ENCODE measurements around the gene CHST5. TPM values are rescaled to one million over a fixed set of nuclear protein-coding genes. Genes with fewer than 3 reads are reported as not detected.

CHST5 gene
- total RNA-seq, 1 experiment from 2014 or later, result 0.54 TPM

DNA sequence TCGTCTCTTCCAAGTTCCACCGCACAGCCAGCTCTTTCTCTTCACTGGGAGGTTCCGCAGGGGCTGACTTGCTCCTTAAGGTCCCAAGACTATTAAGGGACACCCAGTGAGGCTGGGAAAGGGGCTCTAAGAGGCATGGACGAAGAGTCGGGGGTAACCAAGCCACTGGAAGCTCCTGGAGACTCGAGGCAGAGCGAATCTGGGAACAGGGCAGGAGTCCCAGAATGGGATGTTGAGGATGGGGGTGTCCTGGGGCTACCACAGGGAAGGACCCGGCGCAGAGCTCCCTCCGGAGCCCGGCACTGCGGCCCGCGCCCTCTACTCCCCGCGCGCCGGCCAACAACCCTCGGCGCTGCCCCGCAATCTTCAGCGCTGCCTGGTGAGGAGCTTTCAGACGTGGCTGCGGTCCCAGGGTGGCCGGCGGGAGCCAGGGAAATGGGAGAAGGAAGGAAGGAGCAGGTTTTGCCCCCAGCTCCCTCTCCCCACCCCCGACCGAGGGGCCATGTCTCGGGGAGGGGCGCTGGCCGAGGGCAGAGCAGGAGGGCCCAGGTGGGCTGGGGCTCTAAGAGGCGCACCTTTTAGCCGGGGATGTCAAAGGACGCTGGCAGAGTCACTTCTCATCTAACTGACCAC is 581 bp downstream of the CHST5 start:
- Histone ChIP-seq H3K27ac (ENCODE audit: low read depth, low read length, poor library complexity, severe bottlenecking) (no peak overlapping the region), H3K4me1 (ENCODE audit: insufficient read depth, low read length, poor library complexity, severe bottlenecking) (no peaks in the 10 kb centered on the region), H3K4me3 (ENCODE audit: low read depth, low read length, poor library complexity, severe bottlenecking) (no peak overlapping the region), H3K27me3 (replicated peaks; ENCODE audit: insufficient read depth, low read depth, low read length, poor library complexity) (no peaks in the 10 kb centered on the region), H3K9me3 (ENCODE audit: low read depth, low read length, poor library complexity, severe bottlenecking) (no peaks in the 10 kb centered on the region), H3K36me3 (ENCODE audit: insufficient read depth, low read length, poor library complexity, severe bottlenecking) (no peaks in the 10 kb centered on the region)
- no TSS peak for BruUV-seq (replicated peaks)
- no peak for DNase-seq (ENCODE audit: low spot score)
- ChIA-PET POLR2A (ENCODE audit: low non-redundant PET) (no interaction called here), CTCF (no interaction called here)
- intact Hi-C loops (cut with micrococcal nuclease; ENCODE audit: unreplicated experiment), result no loop called here
- TF ChIP-seq, protein P1, sequence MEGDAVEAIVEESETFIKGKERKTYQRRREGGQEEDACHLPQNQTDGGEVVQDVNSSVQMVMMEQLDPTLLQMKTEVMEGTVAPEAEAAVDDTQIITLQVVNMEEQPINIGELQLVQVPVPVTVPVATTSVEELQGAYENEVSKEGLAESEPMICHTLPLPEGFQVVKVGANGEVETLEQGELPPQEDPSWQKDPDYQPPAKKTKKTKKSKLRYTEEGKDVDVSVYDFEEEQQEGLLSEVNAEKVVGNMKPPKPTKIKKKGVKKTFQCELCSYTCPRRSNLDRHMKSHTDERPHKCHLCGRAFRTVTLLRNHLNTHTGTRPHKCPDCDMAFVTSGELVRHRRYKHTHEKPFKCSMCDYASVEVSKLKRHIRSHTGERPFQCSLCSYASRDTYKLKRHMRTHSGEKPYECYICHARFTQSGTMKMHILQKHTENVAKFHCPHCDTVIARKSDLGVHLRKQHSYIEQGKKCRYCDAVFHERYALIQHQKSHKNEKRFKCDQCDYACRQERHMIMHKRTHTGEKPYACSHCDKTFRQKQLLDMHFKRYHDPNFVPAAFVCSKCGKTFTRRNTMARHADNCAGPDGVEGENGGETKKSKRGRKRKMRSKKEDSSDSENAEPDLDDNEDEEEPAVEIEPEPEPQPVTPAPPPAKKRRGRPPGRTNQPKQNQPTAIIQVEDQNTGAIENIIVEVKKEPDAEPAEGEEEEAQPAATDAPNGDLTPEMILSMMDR (conservative IDR thresholded peaks at IDR 0.05; ENCODE audit: low read depth, low read length), result no peak
- TF ChIP-seq EZH2 (IDR thresholded peaks at IDR 0.05; ENCODE audit: borderline replicate concordance, low read depth, low read length, poor library complexity, severe bottlenecking), result no peak

DNA sequence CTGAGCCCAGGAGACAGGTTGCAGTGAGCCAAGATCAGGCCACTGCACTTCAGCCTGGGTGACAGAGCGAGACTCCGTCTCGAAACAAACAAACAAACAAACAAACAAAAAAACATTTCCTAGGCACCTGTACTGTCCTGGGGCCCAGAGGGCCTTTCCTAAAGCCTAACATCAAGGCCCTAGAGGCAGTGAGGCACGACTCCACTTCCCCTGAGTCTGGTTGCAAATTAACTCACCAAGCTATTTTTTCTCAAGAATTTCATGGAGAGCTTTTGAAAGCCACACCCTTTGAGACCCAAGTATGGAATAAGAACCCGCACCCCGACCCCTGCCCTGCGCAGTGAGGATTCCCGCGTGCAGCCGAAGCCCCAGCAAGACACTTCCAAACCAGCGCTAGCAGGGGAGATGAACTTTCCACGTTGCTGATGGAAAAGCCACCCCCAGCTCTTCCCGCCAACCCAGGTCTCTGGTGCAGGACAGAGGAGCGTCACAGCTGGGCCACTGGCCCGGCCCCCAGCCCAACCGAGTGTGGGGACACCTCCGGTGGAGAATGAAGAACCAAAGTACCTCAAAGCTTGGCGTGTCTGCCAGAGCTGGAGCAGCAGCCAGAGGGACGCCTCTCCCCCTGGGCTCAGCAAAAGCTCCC is 1.2 kb downstream of the CHST5 start:
- intact Hi-C loops (cut with micrococcal nuclease; ENCODE audit: unreplicated experiment), result no loop called here

DNA sequence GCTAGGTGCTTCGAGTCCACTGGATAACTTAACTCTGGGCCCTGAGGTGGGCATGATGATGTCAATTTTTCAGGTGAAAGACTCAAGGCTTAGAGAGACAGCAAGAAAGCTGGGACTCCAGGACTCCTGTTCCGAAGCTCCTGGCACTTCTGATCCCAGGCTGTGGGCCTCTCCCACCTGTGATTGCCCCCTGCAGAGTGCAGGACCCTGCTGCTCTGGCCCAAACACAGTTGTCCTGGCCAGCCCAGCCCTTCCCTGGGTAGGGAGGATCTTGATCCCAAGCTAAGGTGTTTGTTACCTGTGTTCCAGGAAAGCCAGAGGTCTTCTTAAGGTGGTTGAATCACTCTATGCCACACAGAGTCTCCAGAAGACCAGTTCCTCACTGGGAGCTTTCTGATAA is 3.1 kb downstream of the CHST5 start:
- Histone ChIP-seq H3K27ac (ENCODE audit: low read depth, low read length, poor library complexity, severe bottlenecking) (no peak overlapping the region), H3K4me1 (ENCODE audit: insufficient read depth, low read length, poor library complexity, severe bottlenecking) (no peaks in the 10 kb centered on the region), H3K9me3 (ENCODE audit: low read depth, low read length, poor library complexity, severe bottlenecking) (no peaks in the 10 kb centered on the region), H3K27me3 (replicated peaks; ENCODE audit: insufficient read depth, low read depth, low read length, poor library complexity) (no peaks in the 10 kb centered on the region), H3K36me3 (ENCODE audit: insufficient read depth, low read length, poor library complexity, severe bottlenecking) (no peaks in the 10 kb centered on the region), H3K4me3 (ENCODE audit: low read depth, low read length, poor library complexity, severe bottlenecking) (no peak overlapping the region)
- intact Hi-C loops (cut with micrococcal nuclease; ENCODE audit: unreplicated experiment), result no loop called here
- TF ChIP-seq, protein P1 (conservative IDR thresholded peaks at IDR 0.05; ENCODE audit: low read depth, low read length), result no peak
- no peak for TF ChIP-seq EZH2 (IDR thresholded peaks at IDR 0.05; ENCODE audit: borderline replicate concordance, low read depth, low read length, poor library complexity, severe bottlenecking)
- CTCF ChIA-PET, result interaction anchor here (0.6 kb wide), 1 partner anchor 15 kb away, joined by 6 read pairs; no protein-coding TSS in a partner anchor
- POLR2A ChIA-PET (ENCODE audit: low non-redundant PET), result no interaction called here
- no TSS peak for BruUV-seq (replicated peaks)
- DNase-seq (ENCODE audit: low spot score), result no peak

More for the DNA sequence above, 1.2 kb downstream of the CHST5 start:
- ChIA-PET CTCF (no interaction called here), POLR2A (ENCODE audit: low non-redundant PET) (no interaction called here)
- BruUV-seq (replicated peaks), result no TSS peak
- no peaks in the 10 kb centered on the region for H3K4me1 ChIP-seq (ENCODE audit: insufficient read depth, low read length, poor library complexity, severe bottlenecking)
- no peaks in the 10 kb centered on the region for H3K9me3 ChIP-seq (ENCODE audit: low read depth, low read length, poor library complexity, severe bottlenecking)
- TF ChIP-seq, protein P1 (conservative IDR thresholded peaks at IDR 0.05; ENCODE audit: low read depth, low read length), result no peak
- TF ChIP-seq EZH2 (IDR thresholded peaks at IDR 0.05; ENCODE audit: borderline replicate concordance, low read depth, low read length, poor library complexity, severe bottlenecking), result no peak
- no peaks in the 10 kb centered on the region for H3K27me3 ChIP-seq (replicated peaks; ENCODE audit: insufficient read depth, low read depth, low read length, poor library complexity)
- H3K27ac ChIP-seq (ENCODE audit: low read depth, low read length, poor library complexity, severe bottlenecking), result no peak overlapping the region
- H3K4me3 ChIP-seq (ENCODE audit: low read depth, low read length, poor library complexity, severe bottlenecking), result no peak overlapping the region
- H3K36me3 ChIP-seq (ENCODE audit: insufficient read depth, low read length, poor library complexity, severe bottlenecking), result no peaks in the 10 kb centered on the region
- DNase-seq (ENCODE audit: low spot score), result no peak
